ENCODE results near the gene GPR35.
"Not testable (repeated sequence)": the region's sequence is repeated elsewhere in the genome, so short reads cannot be mapped to it uniquely, and the experiment has no call there.

GPR35 gene

DNA sequence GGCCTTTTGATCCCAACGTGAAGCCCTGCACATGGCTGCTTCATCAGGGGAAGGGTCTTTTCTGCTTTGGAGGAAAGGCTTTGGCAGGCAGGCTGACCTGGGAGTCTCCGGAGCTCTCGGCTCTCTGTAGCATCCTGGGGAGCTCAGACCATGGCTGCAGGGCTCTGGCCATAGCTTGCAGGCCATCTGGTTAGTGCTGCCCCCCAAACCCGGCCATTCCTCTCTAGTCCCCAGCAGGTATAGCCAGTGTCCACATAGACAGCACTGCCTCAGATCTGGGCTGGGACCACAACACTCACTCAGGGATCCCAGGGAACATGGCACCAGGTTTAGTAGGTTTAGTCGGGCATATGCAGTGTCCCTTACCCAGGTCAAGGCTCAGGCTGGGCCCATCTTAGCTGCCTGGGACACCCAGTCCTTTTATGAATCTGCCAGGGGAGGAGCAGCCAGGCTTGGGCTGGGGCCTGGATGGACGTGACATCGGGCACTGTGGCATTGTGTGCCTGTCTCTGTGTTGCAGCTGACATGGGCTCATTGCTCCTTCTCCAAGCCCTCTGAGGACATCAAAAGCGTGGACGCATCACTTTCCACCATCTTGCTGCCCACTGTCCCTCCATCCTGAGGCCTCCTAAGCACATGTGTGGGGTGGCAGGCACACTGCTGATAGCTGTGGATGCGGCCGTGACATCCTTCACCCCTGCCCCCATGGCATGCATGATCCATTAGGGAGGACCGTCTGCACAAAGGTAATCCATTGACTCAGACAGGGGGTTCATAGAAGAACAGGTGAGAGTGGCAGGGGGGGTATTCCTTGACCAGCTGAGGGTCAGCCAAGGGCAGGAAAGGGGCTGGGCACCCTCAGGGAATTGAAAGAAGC is 19.2 kb upstream of the GPR35 start:
- TF ChIP-seq, protein P1, sequence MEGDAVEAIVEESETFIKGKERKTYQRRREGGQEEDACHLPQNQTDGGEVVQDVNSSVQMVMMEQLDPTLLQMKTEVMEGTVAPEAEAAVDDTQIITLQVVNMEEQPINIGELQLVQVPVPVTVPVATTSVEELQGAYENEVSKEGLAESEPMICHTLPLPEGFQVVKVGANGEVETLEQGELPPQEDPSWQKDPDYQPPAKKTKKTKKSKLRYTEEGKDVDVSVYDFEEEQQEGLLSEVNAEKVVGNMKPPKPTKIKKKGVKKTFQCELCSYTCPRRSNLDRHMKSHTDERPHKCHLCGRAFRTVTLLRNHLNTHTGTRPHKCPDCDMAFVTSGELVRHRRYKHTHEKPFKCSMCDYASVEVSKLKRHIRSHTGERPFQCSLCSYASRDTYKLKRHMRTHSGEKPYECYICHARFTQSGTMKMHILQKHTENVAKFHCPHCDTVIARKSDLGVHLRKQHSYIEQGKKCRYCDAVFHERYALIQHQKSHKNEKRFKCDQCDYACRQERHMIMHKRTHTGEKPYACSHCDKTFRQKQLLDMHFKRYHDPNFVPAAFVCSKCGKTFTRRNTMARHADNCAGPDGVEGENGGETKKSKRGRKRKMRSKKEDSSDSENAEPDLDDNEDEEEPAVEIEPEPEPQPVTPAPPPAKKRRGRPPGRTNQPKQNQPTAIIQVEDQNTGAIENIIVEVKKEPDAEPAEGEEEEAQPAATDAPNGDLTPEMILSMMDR (IDR thresholded peaks at IDR 0.05; ENCODE audit: low read depth, low read length), result no peak
- H3K4me3 ChIP-seq (replicated peaks in 1 of 2; ENCODE audit: low read depth in 2 of 2, low read length in 2 of 2), result no peak overlapping the region
- no peak for DNase-seq (ENCODE audit: low read depth in 2 of 2)

DNA sequence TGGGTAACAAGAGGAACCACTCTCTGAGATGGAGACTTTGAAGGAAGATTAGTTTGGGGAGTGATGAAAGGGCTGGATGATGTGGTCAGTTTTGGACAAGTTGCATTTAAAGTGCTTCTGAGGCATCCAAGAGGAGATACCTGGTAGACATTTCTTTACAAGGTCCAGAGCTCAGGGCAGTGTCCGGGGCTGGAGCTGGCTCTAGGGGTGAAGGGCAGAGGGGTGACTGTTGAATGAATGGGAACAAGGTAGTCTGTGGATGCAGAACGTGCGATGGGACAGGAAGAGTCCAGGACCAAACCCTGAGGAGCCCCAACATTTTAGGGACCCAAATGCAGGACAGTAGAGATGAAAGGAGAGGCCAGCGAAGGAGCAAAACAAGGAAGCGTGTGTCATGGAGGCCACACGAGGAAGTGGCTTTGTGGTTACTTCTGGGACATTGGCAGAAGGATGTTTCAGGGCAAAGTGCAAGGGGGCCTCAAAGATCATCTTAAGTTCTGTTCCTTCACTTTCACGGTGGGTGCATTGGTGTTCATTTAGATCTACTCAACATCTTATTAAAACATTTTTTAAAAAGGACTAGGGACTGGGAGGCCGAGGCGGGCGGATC is 13.6 kb upstream of the GPR35 start:
- no peak overlapping the region for H3K4me3 ChIP-seq (replicated peaks in 1 of 2; ENCODE audit: low read depth in 2 of 2, low read length in 2 of 2)
- DNase-seq (ENCODE audit: low read depth in 2 of 2), result no peak
- TF ChIP-seq, protein P1 (IDR thresholded peaks at IDR 0.05; ENCODE audit: low read depth, low read length), result no peak

DNA sequence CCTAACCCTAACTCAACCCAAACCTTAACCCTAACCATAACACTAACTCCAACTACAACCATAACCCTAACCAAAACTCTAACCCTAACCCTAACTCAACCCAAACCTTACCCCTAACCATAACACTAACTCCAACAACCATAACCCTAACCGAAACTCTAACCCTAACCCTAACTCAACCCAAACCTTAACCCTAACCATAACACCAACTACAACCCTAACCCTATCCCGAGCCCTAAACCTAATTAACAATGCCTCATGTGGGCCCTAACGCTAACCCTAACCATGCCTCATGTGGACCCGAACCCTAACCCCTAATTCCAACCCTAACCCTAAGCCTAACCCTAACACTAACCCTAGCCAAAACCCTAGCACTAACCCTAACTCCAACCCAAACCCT is 11.5 kb upstream of the GPR35 start:
- H3K4me3 ChIP-seq (replicated peaks in 1 of 2; ENCODE audit: low read depth in 2 of 2, low read length in 2 of 2), result no peak overlapping the region
- TF ChIP-seq, protein P1 (IDR thresholded peaks at IDR 0.05; ENCODE audit: low read depth, low read length), result no peak
- no peak for DNase-seq (ENCODE audit: low read depth in 2 of 2)

DNA sequence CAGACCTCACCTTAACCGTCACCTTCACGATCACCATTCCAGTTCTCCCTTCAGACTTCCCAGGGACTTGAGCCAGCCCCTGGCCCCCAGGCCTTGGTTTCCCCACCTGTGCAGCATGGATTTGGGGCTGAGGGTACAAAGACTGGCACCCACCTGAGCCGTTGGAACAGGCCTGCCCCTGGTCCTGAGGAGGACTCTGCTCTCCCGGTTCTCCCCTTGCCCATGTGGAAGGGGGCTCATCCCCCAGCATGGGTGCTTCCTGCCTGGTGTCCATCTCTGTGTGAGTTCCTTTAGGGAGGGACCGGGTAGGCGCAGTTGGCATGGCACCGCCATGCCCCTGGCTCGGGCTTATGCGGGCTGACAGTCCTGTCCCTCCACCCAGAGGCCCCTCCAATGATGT is 10.9 kb upstream of the GPR35 start:
- no peak overlapping the region for H3K4me3 ChIP-seq (replicated peaks in 1 of 2; ENCODE audit: low read depth in 2 of 2, low read length in 2 of 2)

DNA sequence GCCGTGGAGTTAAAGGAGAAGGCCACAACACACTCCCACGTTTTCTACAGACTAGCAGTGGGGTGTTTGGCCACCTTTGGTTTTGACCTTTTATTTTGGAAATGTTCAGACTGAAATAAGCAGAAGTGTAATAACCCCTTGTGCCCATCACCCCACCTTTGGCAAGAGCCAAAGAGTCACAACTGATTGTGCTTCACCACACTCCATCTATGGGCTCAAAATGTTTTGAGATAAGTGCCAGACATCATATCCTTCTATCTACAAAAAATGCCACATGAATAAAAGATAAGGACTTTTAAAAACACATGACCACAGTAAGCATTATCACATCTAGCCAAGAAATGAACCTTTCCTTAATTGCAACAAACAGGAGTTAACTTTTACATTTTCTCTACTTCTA is 9.9 kb upstream of the GPR35 start:
- TF ChIP-seq, protein P1 (IDR thresholded peaks at IDR 0.05; ENCODE audit: low read depth, low read length), result no peak
- DNase-seq (ENCODE audit: low read depth in 2 of 2), result no peak
- no peak overlapping the region for H3K4me3 ChIP-seq (replicated peaks in 1 of 2; ENCODE audit: low read depth in 2 of 2, low read length in 2 of 2)

More for the DNA sequence above, 10.9 kb upstream of the GPR35 start:
- TF ChIP-seq, protein P1 (IDR thresholded peaks at IDR 0.05; ENCODE audit: low read depth, low read length), result no peak
- no peak for DNase-seq (ENCODE audit: low read depth in 2 of 2)

DNA sequence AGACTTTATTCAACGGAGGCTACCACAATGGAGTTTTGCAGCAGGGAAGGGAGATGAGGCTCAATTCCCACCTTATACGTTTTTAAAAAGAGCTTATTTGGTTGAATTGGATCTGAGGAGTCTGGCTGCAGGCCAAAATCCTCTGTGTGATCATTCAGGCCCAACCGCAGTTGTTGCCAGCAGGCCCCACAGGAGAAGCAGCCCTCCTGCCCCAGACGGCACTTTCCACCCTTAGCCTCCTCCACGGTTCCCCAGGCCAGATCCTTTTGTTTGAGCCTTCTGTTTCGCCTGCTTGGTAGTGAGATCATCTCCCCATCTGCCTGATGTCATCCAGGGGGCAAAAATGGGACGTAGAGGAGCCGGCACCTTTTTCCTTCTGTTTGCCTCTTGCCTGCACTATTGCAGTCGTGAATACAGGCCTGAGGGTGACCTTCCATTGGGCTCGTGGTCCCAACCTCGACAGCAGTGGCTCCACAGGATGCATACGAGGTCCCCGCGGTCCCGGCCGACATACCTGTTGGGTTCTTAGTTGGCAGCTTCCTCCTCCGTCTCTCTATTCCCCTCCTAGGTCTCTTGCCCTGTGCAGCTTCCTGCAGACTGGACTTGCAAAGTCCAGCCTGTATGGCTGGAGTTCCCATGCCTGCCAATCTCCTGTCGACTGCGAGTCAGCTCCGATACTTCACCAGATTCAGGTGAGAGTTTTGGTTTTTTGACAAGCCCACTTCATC is 9.3 kb upstream of the GPR35 start:
- TF ChIP-seq, protein P1 (IDR thresholded peaks at IDR 0.05; ENCODE audit: low read depth, low read length), result no peak

GRCh38 chr2:240616860-240617666 is 8.2 kb upstream of the GPR35 start:
- DNase-seq (ENCODE audit: low read depth in 2 of 2); H3K4me3 ChIP-seq (replicated peaks in 1 of 2; ENCODE audit: low read depth in 2 of 2, low read length in 2 of 2): not testable (repeated sequence)

More for the DNA sequence above, 9.3 kb upstream of the GPR35 start:
- no peak overlapping the region for H3K4me3 ChIP-seq (replicated peaks in 1 of 2; ENCODE audit: low read depth in 2 of 2, low read length in 2 of 2)
- no peak for DNase-seq (ENCODE audit: low read depth in 2 of 2)
